UCSD-AML1 (cell line): ENCODE measurements around the gene CCDC78.
A peak's percentile ranks its signal among the peaks of the same experiment; 100 is the strongest.

Experiments
- DNase-seq: peaks from one replicate; lab custom pipeline; 2025; ENCODE audit not compliant: unreplicated experiment; lab: John Stamatoyannopoulos, UW

CCDC78 gene

GRCh38 chr16:679814-680624 is 46.2 kb downstream of the CCDC78 start, which contains the start of gene STUB1:
Gene STUB1 (plus strand): TSS chr16:680410. CDS start chr16:680526, 116 bp downstream.
- peak; percentile 91 for DNase-seq

- DNase-seq = peak; percentile 77
Observed at GRCh38 chr16:678858-679813, 47.1 kb downstream of the CCDC78 start.

- DNase-seq = no peak
Observed at GRCh38 chr16:678209-678857, 47.9 kb downstream of the CCDC78 start.

- DNase-seq = no peak
Observed at GRCh38 chr16:677316-678190, 48.7 kb downstream of the CCDC78 start.

GRCh38 chr16:676913-677312 is 49.3 kb downstream of the CCDC78 start:
- DNase-seq = no peak

GRCh38 chr16:676565-676902 is 49.7 kb downstream of the CCDC78 start:
- no peak for DNase-seq

- DNase-seq = no peak
Observed at GRCh38 chr16:675884-676564, 50.2 kb downstream of the CCDC78 start.

GRCh38 chr16:674968-675883 is 51.0 kb downstream of the CCDC78 start, which contains the start of gene RHBDL1:
Gene RHBDL1 (plus strand): TSS chr16:675671. CDS start chr16:675791, 120 bp downstream.
- DNase-seq = no peak

GRCh38 chr16:674214-674881 is 51.9 kb downstream of the CCDC78 start:
- DNase-seq = no peak

GRCh38 chr16:673399-673991 is 52.7 kb downstream of the CCDC78 start:
- no peak for DNase-seq

- no peak for DNase-seq
Observed at GRCh38 chr16:672851-673250, 53.4 kb downstream of the CCDC78 start.
